Measurements from ENCODE around the gene PSPN.

PSPN gene, protein sequence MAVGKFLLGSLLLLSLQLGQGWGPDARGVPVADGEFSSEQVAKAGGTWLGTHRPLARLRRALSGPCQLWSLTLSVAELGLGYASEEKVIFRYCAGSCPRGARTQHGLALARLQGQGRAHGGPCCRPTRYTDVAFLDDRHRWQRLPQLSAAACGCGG

DNA sequence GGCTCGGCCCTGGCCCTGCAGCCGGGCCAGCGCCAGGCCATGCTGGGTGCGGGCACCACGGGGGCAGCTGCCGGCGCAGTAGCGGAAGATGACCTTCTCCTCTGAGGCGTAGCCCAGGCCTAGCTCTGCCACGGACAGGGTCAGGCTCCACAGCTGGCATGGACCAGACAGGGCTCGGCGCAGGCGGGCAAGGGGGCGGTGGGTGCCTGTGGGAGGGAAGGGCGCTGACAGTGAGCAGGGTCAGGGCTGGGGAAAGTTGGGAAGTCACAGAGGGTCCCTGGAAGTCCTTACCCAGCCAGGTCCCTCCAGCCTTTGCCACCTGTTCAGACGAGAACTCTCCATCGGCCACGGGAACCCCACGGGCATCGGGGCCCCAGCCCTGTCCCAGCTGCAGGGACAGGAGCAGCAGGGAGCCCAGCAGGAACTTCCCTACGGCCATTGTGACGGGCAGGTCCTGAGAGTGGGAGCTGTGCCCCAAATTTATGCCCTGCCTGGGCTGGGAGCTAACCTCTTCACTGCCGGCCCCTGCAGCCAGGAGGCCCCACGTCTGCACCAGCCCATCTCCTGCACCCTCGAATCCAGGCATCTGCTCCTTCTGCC lies at the start of gene PSPN:
TSS of gene PSPN (minus strand) at position 523 of the 600 bp plus-strand sequence. CDS start at position 439, 84 bp downstream.
- DNase-seq, result no peak

DNA sequence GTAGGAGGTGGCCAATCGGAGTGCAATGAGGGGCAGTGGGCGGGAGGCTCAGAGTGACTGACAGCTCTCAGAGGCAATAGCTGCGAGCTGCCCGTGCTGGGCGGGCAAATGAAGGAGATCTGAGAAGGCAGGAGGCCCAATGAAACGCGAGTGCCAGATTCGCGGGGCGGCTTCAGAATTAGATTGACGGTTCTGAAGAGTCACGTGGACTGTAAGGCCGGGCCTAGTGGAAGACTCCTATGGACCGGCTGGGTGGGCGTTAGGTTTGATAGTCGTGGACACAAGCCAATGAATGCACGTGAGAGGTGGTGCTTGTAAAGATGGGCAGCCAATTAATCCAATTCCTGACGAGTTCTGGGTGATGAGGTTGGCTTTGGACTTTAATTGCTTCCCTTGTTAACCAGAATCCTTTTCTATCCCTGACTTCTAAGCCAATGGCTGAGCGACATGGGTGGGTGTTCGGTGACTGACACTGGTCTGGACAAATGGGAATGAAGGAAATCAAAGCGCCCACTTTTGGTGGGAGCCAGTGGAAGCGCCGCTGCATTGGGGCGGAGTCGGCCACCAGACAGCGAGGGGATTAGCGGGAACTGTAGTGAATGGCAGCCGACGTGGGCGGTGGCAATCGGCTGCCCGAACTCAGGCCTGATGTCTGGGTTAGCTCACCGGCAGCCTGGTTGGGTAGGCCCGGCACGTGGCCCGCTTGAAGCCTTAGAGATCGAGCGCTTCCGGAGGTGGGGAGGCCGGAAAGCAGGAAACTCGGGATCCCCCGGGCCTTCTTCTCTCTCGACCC lies 49.4 kb upstream of the PSPN start:
- peak; percentile 92 to 100 (median 100) for DNase-seq

DNA sequence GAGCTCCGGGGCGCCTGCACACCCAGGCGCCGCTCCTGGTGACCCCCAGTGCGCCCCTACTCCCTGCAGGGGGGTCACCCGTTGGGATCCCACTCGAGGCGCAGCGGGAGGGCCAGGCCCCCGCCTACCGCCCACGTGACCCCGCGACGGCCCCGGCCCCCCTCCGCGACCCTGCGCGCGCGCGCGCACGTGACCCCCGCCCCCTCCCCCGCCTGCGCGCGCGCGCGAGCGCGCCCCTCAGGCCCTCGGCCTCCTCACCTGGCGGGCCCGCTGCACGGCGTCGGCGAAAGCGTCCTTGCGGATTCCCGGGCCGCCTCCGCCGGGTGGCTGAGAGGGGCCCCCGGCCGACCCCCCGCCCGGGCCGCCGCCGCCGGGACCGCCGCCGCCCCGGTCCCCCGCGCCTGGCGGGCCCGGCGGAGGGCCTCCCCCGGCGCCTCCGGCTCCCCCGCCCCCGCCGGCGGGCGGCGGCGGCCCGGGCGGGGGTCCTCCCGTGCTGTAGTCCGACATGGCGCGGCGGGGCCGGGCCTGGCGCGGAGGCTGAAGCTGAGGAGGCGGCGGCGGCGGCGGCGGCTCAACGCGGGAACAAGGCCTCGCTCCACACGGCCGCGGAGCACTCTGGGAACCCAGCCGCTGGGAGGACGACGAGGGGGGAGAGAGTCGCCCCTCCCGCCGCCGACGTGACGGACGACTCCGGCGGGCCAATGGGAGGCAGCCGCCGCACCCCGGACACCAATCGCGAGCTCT lies 48.6 kb upstream of the PSPN start, which contains the start of gene KHSRP:
TSS of gene KHSRP (minus strand) at position 617 of the 744 bp plus-strand sequence. CDS start at position 507, 110 bp downstream.
- peak in 7 of 56 donors; percentile 6 to 41 (median 23) for DNase-seq

DNA sequence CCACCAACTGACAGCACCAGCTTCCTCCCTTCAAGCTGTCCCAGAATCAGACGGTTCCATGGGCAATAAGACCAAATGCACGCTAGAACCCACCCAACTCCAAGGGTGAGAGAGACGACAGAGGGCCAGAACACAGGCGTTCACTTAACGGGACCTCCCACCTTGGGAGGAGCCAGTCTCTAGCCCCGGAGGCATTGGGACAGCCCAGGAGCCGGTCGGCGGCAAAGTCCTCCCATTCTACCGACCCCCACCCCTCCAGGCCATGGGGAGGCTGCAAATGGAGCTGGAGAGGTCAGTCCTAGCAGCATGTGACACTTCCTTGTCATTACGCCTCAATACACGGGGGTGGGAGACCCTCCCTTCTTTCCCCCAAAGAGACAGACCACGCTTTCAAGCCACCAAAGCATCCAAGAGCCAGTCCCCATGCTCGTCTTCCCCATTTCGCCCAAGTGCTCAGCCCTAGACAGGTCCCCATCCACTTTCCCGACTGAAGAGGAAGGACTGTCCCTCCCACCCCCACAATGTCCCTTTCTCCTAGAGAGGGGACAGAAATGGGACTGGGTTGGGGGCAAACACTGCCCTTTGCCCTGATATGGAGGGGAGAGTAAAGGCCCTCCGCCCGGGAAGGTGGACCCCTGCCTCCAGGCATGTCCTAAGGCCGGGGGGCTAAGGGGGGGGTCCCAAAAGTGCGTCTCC lies 47.9 kb upstream of the PSPN start:
- DNase-seq, result peak in 1 of 56 donors; percentile 1

DNA sequence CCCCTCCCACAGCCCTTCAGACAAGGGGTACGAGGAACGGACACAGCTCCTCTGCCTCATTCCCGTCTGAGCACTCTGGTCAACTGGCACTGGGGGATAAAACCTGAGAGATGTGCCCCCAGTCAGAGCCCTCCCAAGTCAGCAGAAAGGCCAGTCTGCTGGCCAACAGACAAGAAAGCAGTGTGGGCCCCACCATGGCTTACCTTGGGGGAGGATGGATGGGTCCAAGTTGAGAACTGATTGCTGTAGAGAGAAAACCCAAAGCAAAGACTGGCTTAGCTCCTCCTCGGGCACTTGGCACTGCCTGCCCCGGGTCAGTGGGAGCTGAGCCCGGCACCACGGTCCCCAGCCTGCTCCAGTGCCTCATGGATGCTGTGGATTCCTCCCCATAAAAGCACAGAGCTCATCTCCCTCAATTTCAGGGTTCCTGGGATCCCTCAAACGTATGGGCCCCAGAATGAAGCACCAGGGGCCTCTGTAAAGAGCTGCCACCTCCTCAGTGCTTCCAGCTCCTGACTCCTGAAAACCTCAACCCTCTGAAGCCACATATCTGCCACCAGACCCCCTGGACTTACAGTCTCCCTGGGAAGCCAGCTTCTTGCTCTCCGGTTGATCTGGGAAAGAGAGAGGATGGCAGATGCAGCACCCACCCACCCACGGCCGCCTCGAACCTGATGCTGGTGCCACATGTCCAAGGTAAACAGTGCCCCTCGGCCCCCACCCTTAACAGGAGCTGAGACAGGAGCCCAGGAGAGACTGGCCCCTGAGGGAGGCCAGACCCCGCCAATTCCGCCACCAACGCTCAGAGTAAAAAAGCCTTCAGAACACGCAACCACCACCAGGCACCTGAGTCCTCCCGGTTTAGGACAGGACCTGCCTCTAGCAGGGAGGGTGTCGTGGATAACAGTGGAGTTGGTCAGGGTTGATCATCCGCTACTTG lies 45.6 kb upstream of the PSPN start:
- no peak for DNase-seq

DNA sequence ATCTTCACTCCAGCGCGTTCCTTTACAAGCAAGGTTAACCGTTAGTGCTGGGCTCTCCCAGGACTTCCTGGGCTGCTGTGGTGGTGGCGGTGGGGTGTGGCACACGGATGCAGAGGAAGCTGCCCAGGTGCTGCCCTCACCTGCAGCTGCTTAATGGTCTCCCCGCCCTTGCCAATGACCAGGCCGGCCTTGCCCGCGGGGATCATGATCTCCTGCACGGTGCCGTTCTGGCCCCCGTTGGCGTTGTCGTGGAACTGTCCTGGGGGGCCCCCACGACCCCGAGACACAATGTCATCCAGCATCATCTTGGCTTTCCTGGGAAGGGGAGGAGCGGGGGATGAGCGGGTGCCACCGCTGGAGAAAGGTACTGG lies 42.8 kb upstream of the PSPN start:
- no peak for DNase-seq

DNA sequence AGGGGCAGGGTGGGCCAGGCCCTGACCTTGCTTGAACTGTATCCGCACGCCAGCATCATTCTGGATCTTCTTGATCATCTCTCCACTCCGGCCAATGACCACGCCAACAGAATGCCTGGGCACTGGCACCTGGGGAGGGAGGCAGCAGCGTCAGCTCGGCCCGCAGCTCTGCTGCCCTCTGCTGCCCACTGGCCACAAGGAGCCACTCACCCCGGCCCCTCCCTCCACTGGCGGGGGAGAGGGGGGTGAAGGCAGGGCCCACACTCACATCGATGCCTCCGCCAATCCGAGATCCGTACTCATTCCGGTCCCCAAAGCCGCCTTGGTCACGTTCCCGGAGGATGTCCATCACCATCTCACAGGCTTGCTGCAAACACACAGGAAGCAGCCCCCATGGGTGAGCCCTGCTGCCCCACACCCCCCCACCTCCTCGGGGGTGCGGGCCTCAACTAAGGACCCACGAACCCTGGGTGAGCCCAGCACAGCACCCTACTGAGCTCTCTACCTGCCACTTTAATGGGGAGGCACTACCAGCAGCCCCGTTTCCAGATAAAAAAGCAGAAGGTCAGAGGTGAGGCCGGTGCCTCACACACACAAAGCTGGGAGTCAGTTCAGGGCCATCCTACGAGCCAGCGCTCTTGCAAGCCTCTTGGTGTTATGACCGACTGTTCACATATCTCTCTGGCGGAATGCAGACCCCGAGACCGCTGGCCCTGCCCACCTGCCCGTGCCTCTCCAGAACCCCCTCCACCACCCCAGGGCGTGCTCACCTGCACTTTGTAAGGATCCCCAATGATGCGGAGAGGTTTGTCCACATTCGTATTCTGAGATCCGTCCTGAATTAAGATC lies 42.2 kb upstream of the PSPN start:
- peak in 39 of 56 donors; percentile 2 to 75 (median 37) for DNase-seq

DNA sequence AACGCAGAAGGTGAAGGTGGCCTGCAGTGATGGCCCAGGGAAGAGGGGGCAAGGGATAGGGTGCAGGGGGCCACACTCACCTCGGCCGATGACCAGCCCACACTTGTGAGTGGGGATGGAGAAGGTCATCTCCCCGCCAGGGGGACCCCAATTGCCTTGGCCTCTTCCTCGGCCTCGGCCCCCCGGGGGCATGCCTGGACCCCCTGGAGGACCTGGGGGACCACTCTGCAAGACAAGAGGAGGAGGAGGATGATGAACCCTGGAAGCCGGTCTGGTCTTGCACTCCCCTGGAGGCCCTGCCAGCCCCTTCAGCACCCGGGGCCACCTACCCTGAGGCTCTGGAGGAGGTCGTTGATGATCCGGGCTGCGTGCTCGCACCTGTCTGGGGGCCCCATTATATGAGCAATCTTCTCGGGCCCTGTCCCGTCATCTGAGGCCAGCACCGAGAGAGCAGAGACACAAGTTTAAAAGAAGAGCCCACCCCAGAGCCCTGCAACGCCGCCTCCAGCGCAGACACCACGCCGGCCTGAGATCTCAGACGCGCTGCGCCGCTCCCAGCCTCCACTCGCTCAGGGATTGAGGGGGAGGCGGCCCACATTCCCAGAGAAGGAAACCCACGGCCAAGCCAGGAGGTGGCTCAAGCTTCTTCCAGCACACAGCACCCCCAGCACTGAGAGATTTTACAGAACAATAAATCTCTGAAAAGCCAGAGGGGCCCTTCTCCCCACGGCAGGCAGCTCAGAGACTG lies 41.1 kb upstream of the PSPN start:
- peak in 2 of 56 donors; percentile 18 to 20 for DNase-seq

DNA sequence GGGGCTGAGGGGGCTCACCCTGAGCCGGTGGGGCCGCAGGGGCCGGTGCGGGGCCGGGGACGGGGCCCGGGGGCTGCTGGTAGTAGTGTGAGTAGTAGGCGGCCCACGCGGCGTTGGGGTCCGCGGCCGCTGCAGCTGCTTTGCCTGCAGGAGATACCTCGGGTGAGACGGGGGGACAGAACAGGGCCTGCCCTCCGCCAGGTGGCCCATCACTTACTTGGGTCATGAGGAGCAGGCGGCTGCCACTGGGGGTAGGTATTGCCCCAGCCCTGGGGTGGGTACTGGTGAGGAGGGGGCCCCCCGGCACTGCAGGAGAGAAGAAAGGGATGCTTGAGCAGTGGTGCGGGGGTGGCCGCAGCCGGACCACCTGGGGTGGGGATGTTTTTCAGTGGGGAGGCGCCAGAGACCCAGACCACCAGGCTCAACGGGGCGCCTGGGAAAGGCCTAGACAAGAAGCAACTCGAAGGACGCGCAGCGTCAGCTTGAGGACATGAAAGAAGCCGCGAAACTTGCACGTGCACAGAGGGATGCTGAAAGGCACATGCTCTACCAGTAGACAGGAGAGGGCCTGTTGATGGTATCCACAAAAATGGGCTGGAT lies 40.0 kb upstream of the PSPN start:
- DNase-seq, result no peak

DNA sequence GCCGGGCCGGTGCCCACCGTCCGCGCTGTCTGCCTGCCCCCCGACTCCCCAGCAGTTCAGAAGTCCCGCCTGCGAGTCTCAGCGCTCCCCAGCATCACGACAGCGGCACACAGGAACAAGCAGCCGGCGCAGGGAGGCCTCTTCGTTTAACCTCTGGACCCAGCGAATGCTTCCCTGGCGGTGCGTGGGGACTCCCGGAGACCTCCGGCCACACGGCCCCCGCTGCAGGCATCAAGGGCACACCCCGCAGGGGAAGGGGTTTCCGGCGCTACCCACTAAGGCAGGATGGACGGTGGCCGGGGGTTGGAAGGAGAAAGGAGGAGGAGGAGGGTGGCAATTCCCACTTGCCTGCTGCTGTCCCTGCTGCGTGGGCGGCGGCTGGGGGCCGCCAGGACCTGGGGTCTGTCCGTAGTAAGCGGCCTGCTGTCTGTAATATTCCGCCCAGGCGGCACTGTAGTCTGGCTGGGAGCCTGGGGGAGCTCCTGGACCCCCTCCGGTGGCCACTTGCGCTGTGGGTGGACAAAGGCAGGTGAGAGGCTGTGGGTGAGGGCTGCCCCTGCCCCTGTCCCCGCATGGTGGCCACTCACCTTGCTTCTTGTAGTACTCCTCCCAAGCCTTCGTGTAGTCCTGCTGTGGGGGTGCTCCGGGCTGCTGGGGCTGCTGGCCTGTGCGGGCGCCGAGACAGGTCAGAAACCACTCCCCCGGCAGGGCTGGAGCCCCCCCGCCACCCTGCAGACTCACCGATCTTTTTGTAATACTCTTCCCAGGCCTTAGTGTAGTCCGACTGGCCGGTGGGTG lies 39.3 kb upstream of the PSPN start:
- no peak for DNase-seq

DNA sequence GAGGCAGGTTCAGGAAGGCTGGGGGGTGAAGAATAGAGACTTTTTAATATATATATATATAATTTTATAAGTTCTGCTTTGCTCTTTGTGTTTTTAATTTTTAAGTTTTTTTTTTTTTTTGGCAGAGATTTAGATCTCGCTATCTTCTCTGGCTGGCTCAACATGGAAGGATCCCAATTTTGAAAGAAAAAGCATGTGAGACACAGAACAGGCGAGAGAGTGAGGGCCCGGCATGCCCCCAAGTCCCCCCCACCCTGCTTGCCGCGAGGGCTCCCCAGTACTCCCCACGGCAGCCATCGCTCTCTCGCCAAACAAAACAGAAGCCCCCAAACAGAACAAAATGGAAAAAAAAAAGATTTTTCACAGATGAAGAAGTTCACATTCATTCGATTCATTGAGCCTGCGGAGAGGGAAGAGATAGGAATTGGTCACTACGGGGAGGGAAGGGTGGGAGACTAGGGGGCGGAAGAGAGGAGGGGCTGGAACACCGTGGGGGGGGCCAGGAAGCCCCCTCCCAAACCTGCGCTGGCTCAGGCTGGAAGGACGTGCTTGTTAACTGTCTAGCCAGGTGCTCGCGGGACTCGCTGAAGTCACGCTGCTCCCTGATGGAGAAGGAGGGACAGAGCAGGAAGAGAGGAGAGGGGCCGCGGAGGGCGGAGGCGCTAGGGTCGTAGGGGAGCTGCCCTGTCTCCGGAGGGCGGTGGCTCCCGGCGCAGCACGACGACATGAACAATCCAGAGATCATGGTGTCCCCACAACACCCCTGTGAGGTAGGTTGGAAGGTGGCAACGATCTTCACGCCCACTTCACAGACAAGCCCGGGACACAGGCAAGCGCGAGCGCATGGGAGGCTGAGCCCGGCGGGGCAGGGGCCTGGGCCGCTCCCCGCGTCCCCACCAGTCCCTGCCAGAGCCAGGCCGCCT lies 38.2 kb upstream of the PSPN start:
- no peak for DNase-seq

DNA sequence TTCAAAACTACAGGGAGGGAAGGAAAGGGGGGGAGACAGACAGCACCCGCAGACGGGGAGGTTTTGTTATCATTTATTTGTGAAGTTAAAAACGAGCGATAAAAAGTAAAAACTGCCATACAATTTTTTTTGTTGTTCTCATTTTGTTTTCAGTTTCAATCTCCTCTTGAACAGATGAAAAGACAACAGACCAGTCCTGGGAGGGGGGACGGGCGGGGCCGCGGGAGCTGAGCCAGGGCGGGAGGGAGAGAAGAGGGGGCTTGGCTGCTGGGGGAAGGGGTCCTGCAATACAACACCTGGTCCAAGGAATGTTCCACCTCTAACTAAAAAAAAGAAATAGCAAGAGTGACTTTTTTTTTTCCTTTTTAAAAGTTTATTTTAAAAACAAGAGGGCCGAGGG lies 37.6 kb upstream of the PSPN start:
- no peak for DNase-seq

DNA sequence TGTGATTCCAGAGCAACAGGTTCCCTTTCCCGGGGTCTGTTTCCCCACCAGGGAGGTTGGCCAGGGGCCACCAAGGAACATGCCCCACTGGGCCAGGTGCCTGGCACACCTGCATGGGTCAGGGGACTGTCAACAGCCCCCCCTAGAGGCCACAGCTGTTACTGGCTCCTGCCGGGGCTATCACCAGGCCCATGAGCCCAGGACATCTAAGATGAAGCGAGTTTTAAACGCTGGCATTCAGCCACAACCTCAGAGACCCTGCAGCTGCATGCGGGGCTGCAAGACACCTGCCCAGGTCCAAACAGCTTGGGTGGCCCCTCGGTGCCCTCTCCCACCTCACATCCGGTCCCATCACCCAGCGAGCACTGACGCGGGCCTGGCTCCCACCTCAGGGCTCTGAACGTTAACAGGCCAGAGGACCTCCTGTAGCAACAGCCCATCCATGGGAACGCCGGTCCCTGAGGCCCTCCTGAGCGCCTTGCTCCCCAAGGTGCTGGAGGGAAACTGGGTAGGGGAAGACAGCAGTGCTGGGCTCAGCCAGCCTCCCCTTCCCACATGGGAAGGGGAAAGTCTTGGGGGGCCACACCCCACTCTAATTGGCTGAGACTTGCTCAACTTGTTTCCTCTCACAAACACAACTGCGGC lies 36.8 kb upstream of the PSPN start:
- peak in 3 of 56 donors; percentile 3 to 22 (median 8) for DNase-seq

DNA sequence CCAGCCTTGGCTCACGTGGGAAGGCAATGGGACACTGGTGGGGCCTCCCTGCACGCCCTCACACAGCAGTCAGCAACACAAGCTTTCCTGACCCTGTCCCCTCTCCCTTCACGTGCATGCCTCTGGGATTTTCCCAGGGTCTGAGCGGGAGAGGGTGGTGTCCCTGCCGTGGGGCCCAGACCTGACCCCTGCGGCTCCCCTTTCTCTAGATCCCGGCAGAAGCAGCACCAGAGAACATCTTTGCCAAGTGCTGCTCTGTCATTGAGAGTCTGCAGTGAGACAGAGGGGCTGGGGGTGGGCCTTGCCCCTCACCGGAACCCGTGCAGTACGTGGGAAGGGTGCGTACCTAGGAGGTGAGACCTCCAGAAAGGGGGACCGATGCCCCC lies 36.3 kb upstream of the PSPN start:
- DNase-seq, result no peak

DNA sequence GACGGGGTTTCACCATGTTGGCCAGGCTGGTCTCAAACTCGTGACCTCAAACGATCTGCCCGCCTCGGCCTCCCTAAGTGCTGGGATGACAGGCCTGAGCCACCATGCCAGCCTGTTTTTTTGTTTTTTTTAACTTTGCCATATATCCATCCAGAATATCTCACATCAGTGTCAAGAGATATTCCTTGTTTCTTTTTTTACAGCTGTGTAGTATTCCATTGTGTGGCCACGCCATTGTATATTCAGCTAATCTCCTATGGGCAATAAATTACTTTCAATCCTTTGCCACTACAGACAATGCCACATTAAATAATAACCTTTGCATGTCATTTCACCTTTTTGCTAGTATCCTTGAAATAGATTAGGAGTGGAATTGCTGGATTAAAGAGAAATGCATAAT lies 33.6 kb upstream of the PSPN start:
- no peak for DNase-seq

Measured in nucleus accumbens (tissue), 56 donors.